ENCODE data around the gene CACNA1D. TPM values are rescaled to one million over a fixed set of nuclear protein-coding genes. Genes with fewer than 3 reads are reported as not detected.

Gene CACNA1D
- total and polyA plus RNA-seq, 2 donors: 0.57 to 0.66 TPM

- H3K27me3 ChIP-seq (ENCODE audit: control insufficient read depth in 2 of 2, insufficient read depth in 1 of 2, low read length in 1 of 2): no peaks in the 10 kb centered on the region
- no peak overlapping the region for H3K4me3 ChIP-seq (ENCODE audit: low read length in 2 of 2)
- peaks cover 0 to 48% of the 10 kb centered on the region in 2 donors for H3K4me1 ChIP-seq (ENCODE audit: control insufficient read depth in 2 of 2, insufficient read depth in 2 of 2, low read length in 2 of 2)
- H3K27ac ChIP-seq (ENCODE audit: low read depth in 1 of 2, low read length in 1 of 2): no peak overlapping the region
- H3K9me3 ChIP-seq (ENCODE audit: control insufficient read depth in 2 of 2, insufficient read depth in 1 of 2, low read length in 1 of 2): no peaks in the 10 kb centered on the region
- H3K36me3 ChIP-seq (ENCODE audit: control insufficient read depth in 2 of 2, insufficient read depth in 2 of 2, low read length in 1 of 2): no peaks in the 10 kb centered on the region
- WGBS: 54% methylated on average over 4 of the region's 4 CpGs
- DNase-seq (ENCODE audit: low read depth in 6 of 9, low spot score in 9 of 9): peak in 2 of 9 donors; percentile 14 to 44
Measured at GRCh38 chr3:53705774-53706173, 211.4 kb downstream of the CACNA1D start.

- H3K4me3 ChIP-seq (ENCODE audit: low read length in 2 of 2): no peak overlapping the region
- DNase-seq (ENCODE audit: low read depth in 6 of 9, low spot score in 9 of 9): no peak
- no peak overlapping the region for H3K27ac ChIP-seq (ENCODE audit: low read depth in 1 of 2, low read length in 1 of 2)
- peaks cover 0 to 45% of the 10 kb centered on the region in 2 donors for H3K4me1 ChIP-seq (ENCODE audit: control insufficient read depth in 2 of 2, insufficient read depth in 2 of 2, low read length in 2 of 2)
- H3K9me3 ChIP-seq (ENCODE audit: control insufficient read depth in 2 of 2, insufficient read depth in 1 of 2, low read length in 1 of 2): no peaks in the 10 kb centered on the region
- no peaks in the 10 kb centered on the region for H3K27me3 ChIP-seq (ENCODE audit: control insufficient read depth in 2 of 2, insufficient read depth in 1 of 2, low read length in 1 of 2)
- H3K36me3 ChIP-seq (ENCODE audit: control insufficient read depth in 2 of 2, insufficient read depth in 2 of 2, low read length in 1 of 2): no peaks in the 10 kb centered on the region
Measured at GRCh38 chr3:53707222-53707621, 212.8 kb downstream of the CACNA1D start.

- no peaks in the 10 kb centered on the region for H3K36me3 ChIP-seq (ENCODE audit: control insufficient read depth in 2 of 2, insufficient read depth in 2 of 2, low read length in 1 of 2)
- H3K4me1 ChIP-seq (ENCODE audit: control insufficient read depth in 2 of 2, insufficient read depth in 2 of 2, low read length in 2 of 2): peaks cover 0 to 36% of the 10 kb centered on the region in 2 donors
- no peak overlapping the region for H3K4me3 ChIP-seq (ENCODE audit: low read length in 2 of 2)
- DNase-seq (ENCODE audit: low read depth in 6 of 9, low spot score in 9 of 9): no peak
- 95% methylated on average over 4 of the region's 4 CpGs for WGBS
- no peaks in the 10 kb centered on the region for H3K9me3 ChIP-seq (ENCODE audit: control insufficient read depth in 2 of 2, insufficient read depth in 1 of 2, low read length in 1 of 2)
- no peak overlapping the region for H3K27ac ChIP-seq (ENCODE audit: low read depth in 1 of 2, low read length in 1 of 2)
- no peaks in the 10 kb centered on the region for H3K27me3 ChIP-seq (ENCODE audit: control insufficient read depth in 2 of 2, insufficient read depth in 1 of 2, low read length in 1 of 2)
Measured at GRCh38 chr3:53708001-53708621, 213.7 kb downstream of the CACNA1D start.

- Histone ChIP-seq H3K27me3 (ENCODE audit: control insufficient read depth in 2 of 2, insufficient read depth in 1 of 2, low read length in 1 of 2) (no peaks in the 10 kb centered on the region), H3K4me1 (ENCODE audit: control insufficient read depth in 2 of 2, insufficient read depth in 2 of 2, low read length in 2 of 2) (peaks cover 0 to 25% of the 10 kb centered on the region in 2 donors)
- 97% methylated on average over 6 of the region's 6 CpGs for WGBS
Measured at GRCh38 chr3:53709256-53709655, 214.8 kb downstream of the CACNA1D start.

GRCh38 chr3:53709860-53710674, 215.7 kb downstream of the CACNA1D start:
- H3K4me1 ChIP-seq (ENCODE audit: control insufficient read depth in 2 of 2, insufficient read depth in 2 of 2, low read length in 2 of 2): peaks cover 0 to 17% of the 10 kb centered on the region in 2 donors
- 21% methylated on average over 11 of the region's 11 CpGs for WGBS
- no peaks in the 10 kb centered on the region for H3K36me3 ChIP-seq (ENCODE audit: control insufficient read depth in 2 of 2, insufficient read depth in 2 of 2, low read length in 1 of 2)
- no peak overlapping the region for H3K4me3 ChIP-seq (ENCODE audit: low read length in 2 of 2)
- no peak overlapping the region for H3K27ac ChIP-seq (ENCODE audit: low read depth in 1 of 2, low read length in 1 of 2)
- H3K9me3 ChIP-seq (ENCODE audit: control insufficient read depth in 2 of 2, insufficient read depth in 1 of 2, low read length in 1 of 2): no peaks in the 10 kb centered on the region
- no peaks in the 10 kb centered on the region for H3K27me3 ChIP-seq (ENCODE audit: control insufficient read depth in 2 of 2, insufficient read depth in 1 of 2, low read length in 1 of 2)
- DNase-seq (ENCODE audit: low read depth in 6 of 9, low spot score in 9 of 9): peak; percentile 29 to 75 (median 33)

More at GRCh38 chr3:53709256-53709655, 214.8 kb downstream of the CACNA1D start:
- Histone ChIP-seq H3K36me3 (ENCODE audit: control insufficient read depth in 2 of 2, insufficient read depth in 2 of 2, low read length in 1 of 2) (no peaks in the 10 kb centered on the region), H3K4me3 (ENCODE audit: low read length in 2 of 2) (no peak overlapping the region), H3K27ac (ENCODE audit: low read depth in 1 of 2, low read length in 1 of 2) (no peak overlapping the region), H3K9me3 (ENCODE audit: control insufficient read depth in 2 of 2, insufficient read depth in 1 of 2, low read length in 1 of 2) (no peaks in the 10 kb centered on the region)
- DNase-seq (ENCODE audit: low read depth in 6 of 9, low spot score in 9 of 9): no peak

GRCh38 chr3:53711387-53711786, 217.0 kb downstream of the CACNA1D start:
- DNase-seq (ENCODE audit: low read depth in 6 of 9, low spot score in 9 of 9): no peak
- Histone ChIP-seq H3K27me3 (ENCODE audit: control insufficient read depth in 2 of 2, insufficient read depth in 1 of 2, low read length in 1 of 2) (no peaks in the 10 kb centered on the region), H3K27ac (ENCODE audit: low read depth in 1 of 2, low read length in 1 of 2) (no peak overlapping the region), H3K36me3 (ENCODE audit: control insufficient read depth in 2 of 2, insufficient read depth in 2 of 2, low read length in 1 of 2) (no peaks in the 10 kb centered on the region), H3K4me1 (ENCODE audit: control insufficient read depth in 2 of 2, insufficient read depth in 2 of 2, low read length in 2 of 2) (peaks cover 0 to 4% of the 10 kb centered on the region in 2 donors), H3K9me3 (ENCODE audit: control insufficient read depth in 2 of 2, insufficient read depth in 1 of 2, low read length in 1 of 2) (no peaks in the 10 kb centered on the region), H3K4me3 (ENCODE audit: low read length in 2 of 2) (no peak overlapping the region)
- 96% methylated on average over 6 of the region's 6 CpGs for WGBS

GRCh38 chr3:53712817-53713388, 218.5 kb downstream of the CACNA1D start:
- Histone ChIP-seq H3K9me3 (ENCODE audit: control insufficient read depth in 2 of 2, insufficient read depth in 1 of 2, low read length in 1 of 2) (no peaks in the 10 kb centered on the region), H3K4me1 (ENCODE audit: control insufficient read depth in 2 of 2, insufficient read depth in 2 of 2, low read length in 2 of 2) (peaks cover 0 to 4% of the 10 kb centered on the region in 2 donors), H3K27ac (ENCODE audit: low read depth in 1 of 2, low read length in 1 of 2) (no peak overlapping the region), H3K36me3 (ENCODE audit: control insufficient read depth in 2 of 2, insufficient read depth in 2 of 2, low read length in 1 of 2) (no peaks in the 10 kb centered on the region), H3K27me3 (ENCODE audit: control insufficient read depth in 2 of 2, insufficient read depth in 1 of 2, low read length in 1 of 2) (no peaks in the 10 kb centered on the region), H3K4me3 (ENCODE audit: low read length in 2 of 2) (no peak overlapping the region)
- 90% methylated on average over 4 of the region's 4 CpGs for WGBS
- no peak for DNase-seq (ENCODE audit: low read depth in 6 of 9, low spot score in 9 of 9)

GRCh38 chr3:53713626-53714025, 219.2 kb downstream of the CACNA1D start:
- no peak for DNase-seq (ENCODE audit: low read depth in 6 of 9, low spot score in 9 of 9)
- Histone ChIP-seq H3K9me3 (ENCODE audit: control insufficient read depth in 2 of 2, insufficient read depth in 1 of 2, low read length in 1 of 2) (no peaks in the 10 kb centered on the region), H3K27me3 (ENCODE audit: control insufficient read depth in 2 of 2, insufficient read depth in 1 of 2, low read length in 1 of 2) (no peaks in the 10 kb centered on the region), H3K27ac (ENCODE audit: low read depth in 1 of 2, low read length in 1 of 2) (no peak overlapping the region), H3K4me1 (ENCODE audit: control insufficient read depth in 2 of 2, insufficient read depth in 2 of 2, low read length in 2 of 2) (peaks cover 0 to 4% of the 10 kb centered on the region in 2 donors), H3K4me3 (ENCODE audit: low read length in 2 of 2) (no peak overlapping the region), H3K36me3 (ENCODE audit: control insufficient read depth in 2 of 2, insufficient read depth in 2 of 2, low read length in 1 of 2) (no peaks in the 10 kb centered on the region)
- 95% methylated on average over 2 of the region's 2 CpGs for WGBS

- 84% methylated on average over 5 of the region's 5 CpGs for WGBS
- H3K36me3 ChIP-seq (ENCODE audit: control insufficient read depth in 2 of 2, insufficient read depth in 2 of 2, low read length in 1 of 2): no peaks in the 10 kb centered on the region
- no peak overlapping the region for H3K27ac ChIP-seq (ENCODE audit: low read depth in 1 of 2, low read length in 1 of 2)
- no peaks in the 10 kb centered on the region for H3K9me3 ChIP-seq (ENCODE audit: control insufficient read depth in 2 of 2, insufficient read depth in 1 of 2, low read length in 1 of 2)
- DNase-seq (ENCODE audit: low read depth in 6 of 9, low spot score in 9 of 9): no peak
- H3K4me1 ChIP-seq (ENCODE audit: control insufficient read depth in 2 of 2, insufficient read depth in 2 of 2, low read length in 2 of 2): peaks cover 0 to 3% of the 10 kb centered on the region in 2 donors
- H3K27me3 ChIP-seq (ENCODE audit: control insufficient read depth in 2 of 2, insufficient read depth in 1 of 2, low read length in 1 of 2): no peaks in the 10 kb centered on the region
- H3K4me3 ChIP-seq (ENCODE audit: low read length in 2 of 2): no peak overlapping the region
Measured at GRCh38 chr3:53715815-53716483, 221.5 kb downstream of the CACNA1D start.
